DND-41 (cell line): ENCODE measurements around the gene SLC38A10.

ENCODE experiments used
- EZH2 ChIP-seq: IDR thresholded peaks from 3 replicates; pipeline ENCODE4 v1.6.1; 2012; ENCODE audit warnings: borderline replicate concordance, low read depth, mild to moderate bottlenecking, moderate library complexity, low read length, inconsistent platforms; ENCODE audit not compliant: severe bottlenecking
- TF ChIP-seq, protein P1 (sequence below): IDR thresholded peaks from 2 replicates; pipeline ENCODE4 v1.5.1; 2012; ENCODE audit warnings: borderline replicate concordance, low read length, moderate library complexity, mild to moderate bottlenecking; ENCODE audit not compliant: poor library complexity, severe bottlenecking; ENCODE audit errors: extremely low read depth

DNA sequence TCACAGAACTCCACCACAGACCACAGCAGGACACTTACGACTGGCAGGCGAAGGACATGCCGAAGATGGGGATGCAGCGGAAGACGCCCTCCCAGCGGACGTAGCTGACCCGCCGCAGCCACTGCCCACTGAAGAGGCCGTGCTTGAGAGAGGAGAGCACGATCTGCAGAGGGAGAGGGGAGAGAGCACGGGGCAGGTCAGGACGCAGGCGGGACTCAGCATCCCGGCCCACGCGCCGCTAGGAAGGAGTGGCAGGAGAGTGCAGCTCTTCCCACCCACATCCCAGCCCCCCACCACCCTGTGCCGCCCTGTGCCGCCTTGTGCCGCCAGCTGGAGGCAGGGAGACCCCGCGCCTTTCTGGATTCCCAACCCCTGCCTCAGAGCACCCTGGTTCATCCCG, 14.5 kb downstream of the SLC38A10 start:
- TF ChIP-seq, protein P1, sequence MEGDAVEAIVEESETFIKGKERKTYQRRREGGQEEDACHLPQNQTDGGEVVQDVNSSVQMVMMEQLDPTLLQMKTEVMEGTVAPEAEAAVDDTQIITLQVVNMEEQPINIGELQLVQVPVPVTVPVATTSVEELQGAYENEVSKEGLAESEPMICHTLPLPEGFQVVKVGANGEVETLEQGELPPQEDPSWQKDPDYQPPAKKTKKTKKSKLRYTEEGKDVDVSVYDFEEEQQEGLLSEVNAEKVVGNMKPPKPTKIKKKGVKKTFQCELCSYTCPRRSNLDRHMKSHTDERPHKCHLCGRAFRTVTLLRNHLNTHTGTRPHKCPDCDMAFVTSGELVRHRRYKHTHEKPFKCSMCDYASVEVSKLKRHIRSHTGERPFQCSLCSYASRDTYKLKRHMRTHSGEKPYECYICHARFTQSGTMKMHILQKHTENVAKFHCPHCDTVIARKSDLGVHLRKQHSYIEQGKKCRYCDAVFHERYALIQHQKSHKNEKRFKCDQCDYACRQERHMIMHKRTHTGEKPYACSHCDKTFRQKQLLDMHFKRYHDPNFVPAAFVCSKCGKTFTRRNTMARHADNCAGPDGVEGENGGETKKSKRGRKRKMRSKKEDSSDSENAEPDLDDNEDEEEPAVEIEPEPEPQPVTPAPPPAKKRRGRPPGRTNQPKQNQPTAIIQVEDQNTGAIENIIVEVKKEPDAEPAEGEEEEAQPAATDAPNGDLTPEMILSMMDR, result no peak
- no peak for TF ChIP-seq EZH2
